K562 (cell line): ENCODE results near the gene HSPE1. TPM values are rescaled to one million over a fixed set of nuclear protein-coding genes. Genes with fewer than 3 reads are reported as not detected.

Experiments used
- CREM ChIP-seq: IDR thresholded peaks from 2 replicates; pipeline ENCODE4 v1.6.1; 2014; ENCODE audit warnings: antibody characterized with exemption, low read depth
- CTCFL ChIP-seq: IDR thresholded peaks from 2 replicates; pipeline ENCODE4 v1.6.1; 2011; ENCODE audit warnings: borderline replicate concordance, low read depth, mild to moderate bottlenecking, moderate library complexity, low read length; ENCODE audit not compliant: insufficient read depth, poor library complexity, severe bottlenecking
- FOSL1 ChIP-seq: fragments of 200-800 bp; sonication (Bioruptor generic); conservative IDR thresholded peaks from 2 replicates; pipeline ENCODE4 v1.6.1; 2016; ENCODE audit warnings: missing genetic modification characterization, missing compliant biosample characterization
- FOXA3 ChIP-seq, 2 experiments: fragments of 450-650 bp in 1 of 2; sonication (generic) in 1 of 2; formaldehyde crosslinking; IDR thresholded peaks in 1 of 2; conservative IDR thresholded peaks in 1 of 2; 2 replicates each; pipeline versions ENCODE4 v1.4.0 to v1.8.0; 2020 to 2022; ENCODE audit warnings: mild to moderate bottlenecking in 2 of 2, missing genetic modification reagents in 1 of 2
- GTF2B ChIP-seq: IDR thresholded peaks from 2 replicates; pipeline ENCODE4 v1.6.1; 2011; ENCODE audit not compliant: insufficient read length; ENCODE audit errors: extremely low read depth
- HNRNPUL1 ChIP-seq: fragments of 200-400 bp; formaldehyde crosslinking; IDR thresholded peaks from 2 replicates; pipeline ENCODE4 v1.6.1; 2017; ENCODE audit warnings: low read length
- NELFE ChIP-seq: IDR thresholded peaks from 2 replicates; pipeline ENCODE4 v1.6.1; 2011; ENCODE audit warnings: mild to moderate bottlenecking; ENCODE audit not compliant: insufficient read depth, insufficient read length
- NFE2L1 ChIP-seq: fragments of 450-650 bp; IDR thresholded peaks from 2 replicates; pipeline ENCODE4 v1.6.1; 2016; ENCODE audit warnings: missing genetic modification characterization, low read depth, mild to moderate bottlenecking, missing compliant biosample characterization, moderate library complexity, borderline replicate concordance
- NR3C1 ChIP-seq: sonication (generic); formaldehyde crosslinking; IDR thresholded peaks from 2 replicates; pipeline ENCODE4 v1.8.1; 2022; ENCODE audit warnings: missing genetic modification reagents
- SIN3A ChIP-seq, 2 experiments: fragments of 150-350 bp in 1 of 2; IDR thresholded peaks; 2 replicates each; pipeline ENCODE4 v1.6.1; 2011 to 2016; ENCODE audit warnings: borderline replicate concordance in 2 of 2, low read depth in 2 of 2, low read length in 2 of 2, mild to moderate bottlenecking in 2 of 2, moderate library complexity in 2 of 2; ENCODE audit not compliant: control insufficient read depth in 1 of 2
- SP1 ChIP-seq: sonication (generic); formaldehyde crosslinking; IDR thresholded peaks from 2 replicates; pipeline ENCODE4 v1.8.1; 2022; ENCODE audit warnings: mild to moderate bottlenecking, missing genetic modification reagents
- TSHZ1 ChIP-seq: fragments of 250-450 bp; sonication (Bioruptor Pico); IDR thresholded peaks from 2 replicates; pipeline ENCODE4 v1.4.0; 2020; ENCODE audit warnings: mild to moderate bottlenecking, moderate library complexity
- ZNF274 ChIP-seq: IDR thresholded peaks from 2 replicates; pipeline ENCODE4 v1.6.1; 2011; ENCODE audit warnings: low read depth, mild to moderate bottlenecking, low read length, moderate library complexity, borderline replicate concordance
- ZNF639 ChIP-seq, 2 experiments: fragments of 200-800 bp in 1 of 2; sonication (Bioruptor generic) in 1 of 2; sonication (generic) in 1 of 2; formaldehyde crosslinking in 1 of 2; IDR thresholded peaks in 1 of 2; conservative IDR thresholded peaks in 1 of 2; 2 replicates each; pipeline versions ENCODE4 v1.5.0 to v1.6.1; 2016 to 2020; ENCODE audit warnings: missing compliant biosample characterization in 1 of 2, missing genetic modification characterization in 1 of 2, missing genetic modification reagents in 1 of 2
- ZNF764 ChIP-seq: fragments of 250-450 bp; sonication (Bioruptor Pico); IDR thresholded peaks from 2 replicates; pipeline ENCODE4 v1.4.0; 2020; ENCODE audit warnings: low read depth, mild to moderate bottlenecking, moderate library complexity
- polyA plus RNA-seq, 8 experiments: library from polyadenylated mRNA; depleted of rRNA in 4 of 8; stranded (reverse) in 5 of 8; unstranded in 3 of 8; fragments of >200 nt; fragmentation: Nextera tagmentation in 2 of 8; fragmentation: Illumina TruSeq in 1 of 8; extraction: Ambion mirVana in 2 of 8; extraction: Trizol in 1 of 8; gene quantifications; 2 replicates each; pipeline versions ENCODE4 v1.2.1 to v1.2.3, GENCODE V29; 2011 to 2014; ENCODE audit warnings: inconsistent platforms in 1 of 8, missing spikeins in 1 of 8
- total RNA-seq, 7 experiments: library from RNA; depleted of rRNA in 6 of 7; stranded (reverse); fragments of >200 nt in 6 of 7; fragmentation: Illumina TruSeq in 2 of 7; extraction: Trizol in 2 of 7; gene quantifications; 2 replicates each; pipeline versions ENCODE4 v1.2.1 to v1.2.3, GENCODE V29; 2011 to 2021; ENCODE audit warnings: low replicate concordance in 1 of 7

Gene HSPE1
- total and polyA plus RNA-seq, 9 of the 15 experiments (the other 6 are each of a cell fraction or from before 2014, with no cell fraction given) = 223 to 1,007 (median 612) TPM

- TF ChIP-seq TSHZ1 (CRISPR knock-in tag) (no peak), FOXA3 (CRISPR knock-in tag; conservative IDR thresholded peaks at IDR 0.05 in 1 of 2, IDR thresholded peaks at IDR 0.05 in 1 of 2) (0 out of 4 replicates have a peak, but pooled peaks of 1 of the 2 experiments have one; percentile 27), FOSL1 (tag) (peak; percentile 37; the same call in 1 of the 2 replicates), ZNF639 (CRISPR knock-in tag; conservative IDR thresholded peaks at IDR 0.05 in 1 of 2, IDR thresholded peaks at IDR 0.05 in 1 of 2) (peak in 1 of 2 experiments; percentile 87; a peak in 2 of 4 replicates), NR3C1 (CRISPR knock-in tag) (peak; percentile 20; the same call in 1 of the 2 replicates), ZNF274 (no peak; the same call in 1 of the 2 replicates), NELFE (no peak), NFE2L1 (no peak), CTCFL (no peak), HNRNPUL1 (no peak), ZNF764 (CRISPR knock-in tag) (no peak), CREM (peak; percentile 94), SP1 (peak; percentile 100), GTF2B (no peak), SIN3A (IDR thresholded peaks at IDR 0.05; ENCODE audit: borderline replicate concordance in 2 of 2, control insufficient read depth in 1 of 2, low read depth in 2 of 2, low read length in 2 of 2) (peak in 1 of 2 experiments; percentile 74; a peak in 2 of 4 replicates)
Observed at GRCh38 chr2:197499594-197500502, at the start of gene HSPE1, which contains the start of gene HSPD1 (continued).
